HUES6 (cell line): ENCODE results near the gene TLE1.

Experiments used
- H3K27ac ChIP-seq: 2 replicates; pipeline ENCODE4 v1.7.0; 2013; ENCODE audit warnings: low read depth, mild to moderate bottlenecking, low read length, inconsistent platforms
- H3K27me3 ChIP-seq: 2 replicates; pipeline ENCODE4 v1.6.1; 2013; ENCODE audit warnings: low read length; ENCODE audit not compliant: control insufficient read depth, insufficient read depth
- H3K36me3 ChIP-seq: 2 replicates; pipeline ENCODE4 v1.6.1; 2013; ENCODE audit warnings: low read length; ENCODE audit not compliant: control insufficient read depth, insufficient read depth
- H3K4me1 ChIP-seq: 2 replicates; pipeline ENCODE4 v1.6.1; 2013; ENCODE audit warnings: low read length; ENCODE audit not compliant: control insufficient read depth, insufficient read depth
- H3K4me3 ChIP-seq: 2 replicates; pipeline ENCODE4 v1.5.1; 2013; ENCODE audit warnings: low read depth, low read length
- H3K9ac ChIP-seq: one replicate; pipeline ENCODE4 v1.6.1; 2013; ENCODE audit warnings: mild to moderate bottlenecking, low read length
- H3K9me3 ChIP-seq: 2 replicates; pipeline ENCODE4 v1.6.1; 2013; ENCODE audit warnings: low read depth, low read length; ENCODE audit not compliant: control insufficient read depth, insufficient read depth

The TLE1 gene

GRCh38 chr9:81671880-81672280 is 17.5 kb downstream of the TLE1 start:
- Histone ChIP-seq H3K9me3 (no peaks in the 10 kb centered on the region), H3K4me3 (no peak overlapping the region), H3K36me3 (peaks cover 18% of the 10 kb centered on the region), H3K27ac (no peak overlapping the region), H3K9ac (no peak overlapping the region), H3K4me1 (peaks cover 13% of the 10 kb centered on the region; the same call in 1 of the 2 replicates), H3K27me3 (no peaks in the 10 kb centered on the region)

DNA sequence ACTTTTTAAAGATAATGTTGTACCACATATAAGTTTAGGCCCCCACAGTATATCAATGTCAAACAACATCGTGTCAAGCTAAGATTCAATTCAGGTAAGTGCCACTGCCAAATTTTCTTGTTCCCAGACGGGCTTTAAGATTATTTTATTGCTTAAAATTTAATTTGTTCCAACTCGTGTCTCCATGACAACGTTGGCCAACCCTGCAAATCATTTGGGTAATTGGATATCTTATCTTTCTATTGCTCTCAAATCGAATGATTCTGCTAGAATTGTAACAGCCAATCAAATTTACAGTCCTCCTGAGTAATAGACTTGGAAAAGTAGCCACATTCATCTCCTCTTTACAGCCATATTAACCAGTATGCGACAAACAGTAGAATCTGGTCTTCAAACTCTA is 19.5 kb downstream of the TLE1 start:
- peaks cover 27% of the 10 kb centered on the region for H3K4me1 ChIP-seq
- peaks cover 9% of the 10 kb centered on the region for H3K36me3 ChIP-seq
- H3K9me3 ChIP-seq: no peaks in the 10 kb centered on the region
- H3K9ac ChIP-seq: no peak overlapping the region
- H3K27ac ChIP-seq: no peak overlapping the region
- H3K4me3 ChIP-seq: no peak overlapping the region
- H3K27me3 ChIP-seq: no peaks in the 10 kb centered on the region

DNA sequence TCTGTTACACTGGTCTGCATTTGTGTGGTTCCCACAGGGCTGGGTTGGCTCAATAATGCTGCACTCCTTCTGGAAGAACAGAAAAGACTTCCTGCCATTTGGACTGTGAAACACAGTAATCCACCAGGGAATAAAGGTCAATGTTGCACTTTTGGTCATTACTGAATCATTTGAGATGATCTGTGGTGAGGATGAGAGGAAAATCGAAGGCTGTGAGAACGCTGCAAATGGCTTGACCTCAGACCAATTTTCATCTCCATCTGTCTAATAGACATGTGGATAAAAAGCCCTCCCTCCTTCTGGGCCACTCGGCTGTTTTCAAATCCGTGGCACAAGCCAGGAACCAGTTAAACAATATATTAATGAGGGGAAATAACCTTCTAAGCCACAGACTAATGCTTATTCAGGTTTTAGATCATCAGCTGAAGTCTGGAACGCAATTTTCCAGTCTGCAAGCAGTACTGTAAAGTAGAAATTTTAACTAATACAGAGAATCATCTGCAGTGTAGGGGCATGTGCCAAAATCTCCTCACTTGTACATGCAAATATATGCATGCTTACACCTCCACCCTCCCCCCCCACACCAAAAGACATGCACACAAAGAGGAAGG is 20.2 kb downstream of the TLE1 start:
- Histone ChIP-seq H3K4me3 (no peak overlapping the region), H3K27ac (no peak overlapping the region), H3K9me3 (no peaks in the 10 kb centered on the region), H3K27me3 (no peaks in the 10 kb centered on the region), H3K36me3 (peaks cover 9% of the 10 kb centered on the region), H3K9ac (no peak overlapping the region), H3K4me1 (peaks cover 34% of the 10 kb centered on the region)

DNA sequence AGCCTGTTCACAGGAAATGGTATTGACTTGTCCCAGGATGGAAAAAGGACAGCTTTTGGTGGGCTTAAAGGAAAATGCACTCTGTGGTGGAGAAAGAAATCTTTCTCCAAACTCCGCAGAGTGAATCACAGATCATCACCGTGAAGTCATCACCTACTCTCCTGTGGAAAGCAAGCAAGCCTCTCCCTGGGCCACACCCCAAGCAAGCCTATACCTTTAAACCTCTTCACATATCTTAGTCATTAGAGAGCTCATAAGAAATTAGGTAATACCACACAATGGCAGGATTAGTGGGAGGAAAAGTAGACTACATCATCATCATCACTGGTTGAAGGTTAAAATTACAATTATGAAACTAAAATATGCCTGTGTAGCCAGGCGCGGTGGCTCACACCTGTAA is 23.2 kb downstream of the TLE1 start:
- Histone ChIP-seq H3K9ac (no peak overlapping the region), H3K27me3 (no peaks in the 10 kb centered on the region), H3K27ac (no peak overlapping the region), H3K9me3 (no peaks in the 10 kb centered on the region), H3K4me3 (no peak overlapping the region), H3K4me1 (peaks cover 42% of the 10 kb centered on the region), H3K36me3 (peaks cover 22% of the 10 kb centered on the region)

DNA sequence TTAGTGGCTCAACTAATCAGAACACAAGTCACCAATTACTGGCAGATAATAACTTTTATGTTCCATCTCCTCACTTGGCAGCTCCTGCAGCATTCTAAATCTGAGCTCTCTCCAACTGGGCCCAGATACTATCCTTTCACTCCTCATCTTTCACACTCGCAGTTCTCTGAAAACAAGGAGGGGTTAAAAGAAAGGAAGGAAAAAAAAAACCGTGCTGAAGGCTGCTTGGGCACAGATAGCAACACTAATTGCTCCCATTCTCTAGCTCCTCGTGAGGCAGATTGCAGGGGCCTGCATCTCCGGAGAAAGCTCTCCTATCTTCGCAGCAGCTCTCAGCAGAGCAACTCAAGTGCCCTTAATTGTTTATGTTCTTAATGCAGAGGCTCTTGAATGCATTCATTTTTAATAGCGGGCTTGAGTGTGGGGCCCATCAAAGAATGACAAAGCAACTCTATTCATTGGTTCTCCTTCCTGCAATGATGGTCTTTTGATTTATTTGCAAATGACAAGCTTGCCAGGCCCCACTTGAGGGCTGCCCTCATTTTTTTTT is 23.9 kb downstream of the TLE1 start:
- Histone ChIP-seq H3K9me3 (no peaks in the 10 kb centered on the region), H3K27ac (peak overlapping the region; percentile 27; the same call in 1 of the 2 replicates), H3K9ac (no peak overlapping the region), H3K4me1 (peaks cover 42% of the 10 kb centered on the region), H3K27me3 (no peaks in the 10 kb centered on the region), H3K4me3 (no peak overlapping the region), H3K36me3 (peaks cover 19% of the 10 kb centered on the region)

- H3K4me1 ChIP-seq: peaks cover 42% of the 10 kb centered on the region
- H3K4me3 ChIP-seq: no peak overlapping the region
- H3K27me3 ChIP-seq: no peaks in the 10 kb centered on the region
- peaks cover 19% of the 10 kb centered on the region for H3K36me3 ChIP-seq
- no peak overlapping the region for H3K9ac ChIP-seq
- H3K27ac ChIP-seq: peak overlapping the region; percentile 27; the same call in 1 of the 2 replicates
- no peaks in the 10 kb centered on the region for H3K9me3 ChIP-seq
These were observed 24.6 kb downstream of the TLE1 start for GRCh38 chr9:81664638-81665222.

GRCh38 chr9:81661339-81661738 is 28.0 kb downstream of the TLE1 start:
- Histone ChIP-seq H3K4me3 (no peak overlapping the region), H3K36me3 (peaks cover 23% of the 10 kb centered on the region), H3K27me3 (no peaks in the 10 kb centered on the region), H3K27ac (no peak overlapping the region), H3K9me3 (no peaks in the 10 kb centered on the region), H3K4me1 (peaks cover 29% of the 10 kb centered on the region), H3K9ac (no peak overlapping the region)

GRCh38 chr9:81656871-81657337 is 32.4 kb downstream of the TLE1 start:
- H3K9ac ChIP-seq: no peak overlapping the region
- peaks cover 32% of the 10 kb centered on the region for H3K36me3 ChIP-seq
- peaks cover 9% of the 10 kb centered on the region; the same call in 1 of the 2 replicates for H3K4me1 ChIP-seq
- H3K27me3 ChIP-seq: no peaks in the 10 kb centered on the region
- no peak overlapping the region for H3K4me3 ChIP-seq
- no peak overlapping the region for H3K27ac ChIP-seq
- H3K9me3 ChIP-seq: no peaks in the 10 kb centered on the region

- Histone ChIP-seq H3K4me3 (no peak overlapping the region), H3K9ac (no peak overlapping the region), H3K27me3 (no peaks in the 10 kb centered on the region), H3K36me3 (peaks cover 32% of the 10 kb centered on the region), H3K4me1 (peaks cover 11% of the 10 kb centered on the region), H3K9me3 (no peaks in the 10 kb centered on the region), H3K27ac (no peak overlapping the region)
These were observed 33.3 kb downstream of the TLE1 start for GRCh38 chr9:81656004-81656403.

GRCh38 chr9:81653240-81653639 is 36.1 kb downstream of the TLE1 start:
- H3K9me3 ChIP-seq: no peaks in the 10 kb centered on the region

GRCh38 chr9:81652058-81652687 is 37.2 kb downstream of the TLE1 start:
- Histone ChIP-seq H3K4me1 (peaks cover 37% of the 10 kb centered on the region), H3K27ac (no peak overlapping the region), H3K36me3 (peaks cover 41% of the 10 kb centered on the region), H3K4me3 (no peak overlapping the region), H3K9me3 (no peaks in the 10 kb centered on the region), H3K9ac (no peak overlapping the region), H3K27me3 (no peaks in the 10 kb centered on the region)

More at GRCh38 chr9:81653240-81653639, 36.1 kb downstream of the TLE1 start:
- Histone ChIP-seq H3K36me3 (peaks cover 42% of the 10 kb centered on the region), H3K4me1 (peaks cover 31% of the 10 kb centered on the region), H3K9ac (no peak overlapping the region), H3K27ac (0 out of 2 replicates have a peak overlapping the region, but pooled peaks have one; percentile 24), H3K27me3 (no peaks in the 10 kb centered on the region), H3K4me3 (no peak overlapping the region)
